Liver (tissue), 9 donors: ENCODE data around the gene ZNF860. TPM values are rescaled to one million over a fixed set of nuclear protein-coding genes. Genes with fewer than 3 reads are reported as not detected.

ENCODE experiments used
- DNase-seq: peaks from one replicate; pipeline ENCODE4 v3.0.0-alpha.2; 2017; ENCODE audit warnings: low spot score
- H3K27ac ChIP-seq, 2 donors: one replicate each; pipeline ENCODE4 v1.7.0; 2013; ENCODE audit warnings: inconsistent platforms in 2 of 2, low read length in 2 of 2, control low read depth in 1 of 2, low read depth in 1 of 2, mild to moderate bottlenecking in 1 of 2
- H3K27me3 ChIP-seq, 4 donors: one replicate each; pipeline versions ENCODE4 v1.6.1 to v1.7.0; 2013; ENCODE audit warnings: low read length in 3 of 4, inconsistent platforms in 1 of 4, mild to moderate bottlenecking in 1 of 4, moderate library complexity in 1 of 4; ENCODE audit not compliant: control insufficient read depth in 4 of 4, insufficient read depth in 4 of 4
- H3K36me3 ChIP-seq, 4 donors: one replicate each; pipeline versions ENCODE4 v1.6.1 to v1.7.0; 2013; ENCODE audit warnings: low read length in 3 of 4, mild to moderate bottlenecking in 3 of 4, low read depth in 1 of 4, moderate library complexity in 1 of 4; ENCODE audit not compliant: control insufficient read depth in 4 of 4, insufficient read depth in 3 of 4
- H3K4me1 ChIP-seq, 4 donors: one replicate each; pipeline versions ENCODE4 v1.6.1 to v1.7.0; 2013; ENCODE audit warnings: low read length in 3 of 4, mild to moderate bottlenecking in 3 of 4, moderate library complexity in 1 of 4; ENCODE audit not compliant: control insufficient read depth in 4 of 4, insufficient read depth in 4 of 4
- H3K4me3 ChIP-seq, 3 donors: one replicate each; pipeline versions ENCODE4 v1.6.1 to v1.7.0; 2013; ENCODE audit warnings: low read length in 3 of 3, control low read depth in 1 of 3, low read depth in 1 of 3, mild to moderate bottlenecking in 1 of 3
- H3K9ac ChIP-seq, 2 donors: one replicate each; pipeline ENCODE4 v1.7.0; 2013; ENCODE audit warnings: low read length in 2 of 2, mild to moderate bottlenecking in 2 of 2, moderate library complexity in 2 of 2, control low read depth in 1 of 2, low read depth in 1 of 2
- H3K9me3 ChIP-seq, 4 donors: one replicate each; pipeline versions ENCODE4 v1.6.1 to v1.7.0; 2013; ENCODE audit warnings: low read length in 3 of 4; ENCODE audit not compliant: control insufficient read depth in 4 of 4
- EGR1 ChIP-seq, 2 donors: IDR thresholded peaks; 2 replicates each; pipeline ENCODE4 v1.6.1; 2016 to 2018; ENCODE audit warnings: antibody characterized with exemption in 2 of 2, low read depth in 2 of 2
- FOXA1 ChIP-seq: IDR thresholded peaks from 2 replicates; pipeline ENCODE4 v1.6.1; 2016; ENCODE audit warnings: antibody characterized with exemption
- FOXA2 ChIP-seq: IDR thresholded peaks from 2 replicates; pipeline ENCODE4 v1.6.1; 2016; ENCODE audit warnings: antibody characterized with exemption
- HNF4A ChIP-seq, 2 donors: conservative IDR thresholded peaks; 2 replicates each; pipeline ENCODE4 v1.6.1; 2016; ENCODE audit warnings: antibody characterized with exemption in 2 of 2, mild to moderate bottlenecking in 2 of 2
- HNF4G ChIP-seq: IDR thresholded peaks from 2 replicates; pipeline ENCODE4 v1.6.1; 2016; ENCODE audit warnings: antibody characterized with exemption
- JUND ChIP-seq, 2 donors: IDR thresholded peaks; 2 replicates each; pipeline ENCODE4 v1.6.1; 2016; ENCODE audit warnings: antibody characterized with exemption in 2 of 2
- NR2F2 ChIP-seq: IDR thresholded peaks from 2 replicates; pipeline ENCODE4 v1.6.1; 2016; ENCODE audit warnings: antibody characterized with exemption
- RAD21 ChIP-seq, 2 donors: IDR thresholded peaks; 2 replicates each; pipeline ENCODE4 v1.6.1; 2016; ENCODE audit warnings: antibody characterized with exemption in 2 of 2, mild to moderate bottlenecking in 2 of 2
- RXRA ChIP-seq, 2 donors: IDR thresholded peaks; 2 replicates each; pipeline ENCODE4 v1.6.1; 2017 to 2018; ENCODE audit warnings: antibody characterized with exemption in 2 of 2, mild to moderate bottlenecking in 1 of 2
- SP1 ChIP-seq: IDR thresholded peaks from 2 replicates; pipeline ENCODE4 v1.6.1; 2018; ENCODE audit warnings: antibody characterized with exemption, mild to moderate bottlenecking
- TAF1 ChIP-seq: conservative IDR thresholded peaks from 2 replicates; pipeline ENCODE4 v1.6.1; 2016; ENCODE audit warnings: antibody characterized with exemption, mild to moderate bottlenecking
- YY1 ChIP-seq: IDR thresholded peaks from 2 replicates; pipeline ENCODE4 v1.6.1; 2016; ENCODE audit warnings: antibody characterized with exemption, mild to moderate bottlenecking
- WGBS: extraction: QIAGEN DNeasy Blood & Tissue Kit; methylation state at CpG from one replicate; pipeline ENCODE4 v1.1.7; 2013; 5-methylcytosine and 5-hydroxymethylcytosine counted together
- polyA plus RNA-seq, 2 donors: library from polyadenylated mRNA; stranded (reverse) in 1 of 2; unstranded in 1 of 2; fragments of 200-250 nt in 1 of 2; fragments of >200 nt in 1 of 2; fragmentation: Nextera tagmentation in 1 of 2; extraction: Ambion mirVana in 1 of 2; gene quantifications; one replicate each; pipeline versions ENCODE4 v1.2.1 to v1.2.3, GENCODE V29; 2013 to 2015
- total RNA-seq, 2 donors: library from RNA; depleted of rRNA; stranded (reverse); fragments of >200 nt; gene quantifications; one replicate each; pipeline ENCODE4 v1.2.3, GENCODE V29; 2014
- TF ChIP-seq, protein P1 (sequence below): IDR thresholded peaks from 2 replicates; pipeline ENCODE4 v1.6.1; 2016; ENCODE audit warnings: antibody characterized with exemption
- TF ChIP-seq, protein P2 (sequence below): IDR thresholded peaks from 2 replicates; pipeline ENCODE4 v1.6.1; 2016; ENCODE audit warnings: antibody characterized with exemption, mild to moderate bottlenecking
- TF ChIP-seq, protein P3 (sequence below): IDR thresholded peaks from 2 replicates; pipeline ENCODE4 v1.6.1; 2016; ENCODE audit warnings: antibody characterized with exemption
- TF ChIP-seq, protein P4 (sequence below): IDR thresholded peaks from 2 replicates; pipeline ENCODE4 v1.6.1; 2016; ENCODE audit warnings: antibody characterized with exemption
- TF ChIP-seq, protein P5 (sequence below): fragments of 150-350 bp; IDR thresholded peaks from 2 replicates; pipeline ENCODE4 v1.5.1; 2017; ENCODE audit warnings: improper control_type of control experiment, low read depth, low read length; ENCODE audit not compliant: missing input control
- donor health status: healthy.
- donor health status: healthy.
- donor health status: healthy.
- donor health status: healthy.
- donor health status: healthy.

ZNF860 gene
- total and polyA plus RNA-seq, 4 donors: 0.10 to 0.42 (median 0.17) TPM; not detected in 1

DNA sequence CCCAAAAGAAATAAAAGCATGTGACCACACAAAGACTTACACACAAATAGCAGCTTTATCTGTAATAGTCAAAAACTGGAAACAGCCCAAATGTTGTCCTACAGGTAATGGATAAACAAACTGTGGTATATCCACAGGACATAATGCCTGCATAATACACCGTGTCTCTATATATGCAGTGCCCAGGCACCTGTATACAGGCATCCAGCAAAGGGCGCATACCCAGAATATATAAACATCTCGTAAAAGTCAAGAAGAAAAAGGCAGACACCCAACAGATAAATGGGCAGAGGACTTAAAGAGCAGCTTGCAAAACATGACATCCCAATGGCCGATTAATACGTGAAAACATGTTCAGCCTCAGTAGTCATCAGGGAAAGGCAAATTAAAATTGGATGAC lies 7.7 kb upstream of the ZNF860 start:
- no peaks in the 10 kb centered on the region for H3K4me1 ChIP-seq
- peaks cover 0 to 8% (median 2%) of the 10 kb centered on the region in 4 donors for H3K27me3 ChIP-seq
- H3K36me3 ChIP-seq: no peaks in the 10 kb centered on the region
- no peak overlapping the region for H3K4me3 ChIP-seq
- WGBS: 92% methylated on average over 5 of the region's 5 CpGs
- H3K27ac ChIP-seq: no peak overlapping the region
- no peak overlapping the region for H3K9ac ChIP-seq
- H3K9me3 ChIP-seq: no peaks in the 10 kb centered on the region
- no peak for TF ChIP-seq SP1
- TF ChIP-seq, protein P1, sequence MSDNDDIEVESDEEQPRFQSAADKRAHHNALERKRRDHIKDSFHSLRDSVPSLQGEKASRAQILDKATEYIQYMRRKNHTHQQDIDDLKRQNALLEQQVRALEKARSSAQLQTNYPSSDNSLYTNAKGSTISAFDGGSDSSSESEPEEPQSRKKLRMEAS: no peak
- TF ChIP-seq, protein P2, sequence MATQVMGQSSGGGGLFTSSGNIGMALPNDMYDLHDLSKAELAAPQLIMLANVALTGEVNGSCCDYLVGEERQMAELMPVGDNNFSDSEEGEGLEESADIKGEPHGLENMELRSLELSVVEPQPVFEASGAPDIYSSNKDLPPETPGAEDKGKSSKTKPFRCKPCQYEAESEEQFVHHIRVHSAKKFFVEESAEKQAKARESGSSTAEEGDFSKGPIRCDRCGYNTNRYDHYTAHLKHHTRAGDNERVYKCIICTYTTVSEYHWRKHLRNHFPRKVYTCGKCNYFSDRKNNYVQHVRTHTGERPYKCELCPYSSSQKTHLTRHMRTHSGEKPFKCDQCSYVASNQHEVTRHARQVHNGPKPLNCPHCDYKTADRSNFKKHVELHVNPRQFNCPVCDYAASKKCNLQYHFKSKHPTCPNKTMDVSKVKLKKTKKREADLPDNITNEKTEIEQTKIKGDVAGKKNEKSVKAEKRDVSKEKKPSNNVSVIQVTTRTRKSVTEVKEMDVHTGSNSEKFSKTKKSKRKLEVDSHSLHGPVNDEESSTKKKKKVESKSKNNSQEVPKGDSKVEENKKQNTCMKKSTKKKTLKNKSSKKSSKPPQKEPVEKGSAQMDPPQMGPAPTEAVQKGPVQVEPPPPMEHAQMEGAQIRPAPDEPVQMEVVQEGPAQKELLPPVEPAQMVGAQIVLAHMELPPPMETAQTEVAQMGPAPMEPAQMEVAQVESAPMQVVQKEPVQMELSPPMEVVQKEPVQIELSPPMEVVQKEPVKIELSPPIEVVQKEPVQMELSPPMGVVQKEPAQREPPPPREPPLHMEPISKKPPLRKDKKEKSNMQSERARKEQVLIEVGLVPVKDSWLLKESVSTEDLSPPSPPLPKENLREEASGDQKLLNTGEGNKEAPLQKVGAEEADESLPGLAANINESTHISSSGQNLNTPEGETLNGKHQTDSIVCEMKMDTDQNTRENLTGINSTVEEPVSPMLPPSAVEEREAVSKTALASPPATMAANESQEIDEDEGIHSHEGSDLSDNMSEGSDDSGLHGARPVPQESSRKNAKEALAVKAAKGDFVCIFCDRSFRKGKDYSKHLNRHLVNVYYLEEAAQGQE: no peak
- no peak for TF ChIP-seq NR2F2
- TF ChIP-seq RAD21 (IDR thresholded peaks at IDR 0.05): no peak
- TF ChIP-seq HNF4A (conservative IDR thresholded peaks at IDR 0.05): no peak
- TF ChIP-seq HNF4G: no peak
- TF ChIP-seq RXRA (IDR thresholded peaks at IDR 0.05): no peak
- TF ChIP-seq JUND (IDR thresholded peaks at IDR 0.05): no peak
- no peak for TF ChIP-seq YY1
- TF ChIP-seq EGR1 (IDR thresholded peaks at IDR 0.05; ENCODE audit: low read depth in 2 of 2): no peak
- TF ChIP-seq TAF1: no peak
- TF ChIP-seq, protein P3, sequence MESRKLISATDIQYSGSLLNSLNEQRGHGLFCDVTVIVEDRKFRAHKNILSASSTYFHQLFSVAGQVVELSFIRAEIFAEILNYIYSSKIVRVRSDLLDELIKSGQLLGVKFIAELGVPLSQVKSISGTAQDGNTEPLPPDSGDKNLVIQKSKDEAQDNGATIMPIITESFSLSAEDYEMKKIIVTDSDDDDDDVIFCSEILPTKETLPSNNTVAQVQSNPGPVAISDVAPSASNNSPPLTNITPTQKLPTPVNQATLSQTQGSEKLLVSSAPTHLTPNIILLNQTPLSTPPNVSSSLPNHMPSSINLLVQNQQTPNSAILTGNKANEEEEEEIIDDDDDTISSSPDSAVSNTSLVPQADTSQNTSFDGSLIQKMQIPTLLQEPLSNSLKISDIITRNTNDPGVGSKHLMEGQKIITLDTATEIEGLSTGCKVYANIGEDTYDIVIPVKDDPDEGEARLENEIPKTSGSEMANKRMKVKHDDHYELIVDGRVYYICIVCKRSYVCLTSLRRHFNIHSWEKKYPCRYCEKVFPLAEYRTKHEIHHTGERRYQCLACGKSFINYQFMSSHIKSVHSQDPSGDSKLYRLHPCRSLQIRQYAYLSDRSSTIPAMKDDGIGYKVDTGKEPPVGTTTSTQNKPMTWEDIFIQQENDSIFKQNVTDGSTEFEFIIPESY: no peak
- no peak for TF ChIP-seq FOXA1
- no peak for TF ChIP-seq FOXA2
- TF ChIP-seq, protein P4, sequence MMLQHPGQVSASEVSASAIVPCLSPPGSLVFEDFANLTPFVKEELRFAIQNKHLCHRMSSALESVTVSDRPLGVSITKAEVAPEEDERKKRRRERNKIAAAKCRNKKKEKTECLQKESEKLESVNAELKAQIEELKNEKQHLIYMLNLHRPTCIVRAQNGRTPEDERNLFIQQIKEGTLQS: no peak
- TF ChIP-seq, protein P5, sequence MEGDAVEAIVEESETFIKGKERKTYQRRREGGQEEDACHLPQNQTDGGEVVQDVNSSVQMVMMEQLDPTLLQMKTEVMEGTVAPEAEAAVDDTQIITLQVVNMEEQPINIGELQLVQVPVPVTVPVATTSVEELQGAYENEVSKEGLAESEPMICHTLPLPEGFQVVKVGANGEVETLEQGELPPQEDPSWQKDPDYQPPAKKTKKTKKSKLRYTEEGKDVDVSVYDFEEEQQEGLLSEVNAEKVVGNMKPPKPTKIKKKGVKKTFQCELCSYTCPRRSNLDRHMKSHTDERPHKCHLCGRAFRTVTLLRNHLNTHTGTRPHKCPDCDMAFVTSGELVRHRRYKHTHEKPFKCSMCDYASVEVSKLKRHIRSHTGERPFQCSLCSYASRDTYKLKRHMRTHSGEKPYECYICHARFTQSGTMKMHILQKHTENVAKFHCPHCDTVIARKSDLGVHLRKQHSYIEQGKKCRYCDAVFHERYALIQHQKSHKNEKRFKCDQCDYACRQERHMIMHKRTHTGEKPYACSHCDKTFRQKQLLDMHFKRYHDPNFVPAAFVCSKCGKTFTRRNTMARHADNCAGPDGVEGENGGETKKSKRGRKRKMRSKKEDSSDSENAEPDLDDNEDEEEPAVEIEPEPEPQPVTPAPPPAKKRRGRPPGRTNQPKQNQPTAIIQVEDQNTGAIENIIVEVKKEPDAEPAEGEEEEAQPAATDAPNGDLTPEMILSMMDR: no peak
- no peak for DNase-seq

DNA sequence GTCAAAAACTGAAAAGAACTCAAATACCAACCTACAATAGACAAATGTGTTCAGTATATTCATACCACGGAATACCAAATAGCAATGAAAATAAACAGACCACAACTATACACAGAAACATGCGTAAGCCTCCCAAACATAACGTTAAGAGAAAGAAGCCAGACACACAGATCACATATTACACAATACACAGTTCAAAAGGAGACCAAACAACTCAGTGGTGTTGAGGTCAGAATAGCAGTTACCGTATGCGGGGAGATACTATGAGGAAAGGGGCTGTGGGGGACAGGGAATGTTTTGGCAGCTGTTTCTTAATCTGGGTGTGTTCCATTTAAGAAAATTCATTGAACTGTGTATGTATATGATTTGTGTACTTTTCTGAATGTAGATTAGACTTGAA lies 7.1 kb upstream of the ZNF860 start:
- H3K9ac ChIP-seq: no peak overlapping the region

More for the DNA sequence above, 7.1 kb upstream of the ZNF860 start:
- Histone ChIP-seq H3K4me3 (no peak overlapping the region), H3K27ac (no peak overlapping the region), H3K4me1 (no peaks in the 10 kb centered on the region), H3K27me3 (peaks cover 0 to 8% (median 3%) of the 10 kb centered on the region in 4 donors), H3K36me3 (no peaks in the 10 kb centered on the region), H3K9me3 (no peaks in the 10 kb centered on the region)
- peak; percentile 41 for TF ChIP-seq NR2F2
- TF ChIP-seq, protein P2: no peak
- no peak for DNase-seq
- 47% methylated on average over 5 of the region's 5 CpGs for WGBS
